Measurements from ENCODE around the gene COL27A1.

The COL27A1 gene

DNA sequence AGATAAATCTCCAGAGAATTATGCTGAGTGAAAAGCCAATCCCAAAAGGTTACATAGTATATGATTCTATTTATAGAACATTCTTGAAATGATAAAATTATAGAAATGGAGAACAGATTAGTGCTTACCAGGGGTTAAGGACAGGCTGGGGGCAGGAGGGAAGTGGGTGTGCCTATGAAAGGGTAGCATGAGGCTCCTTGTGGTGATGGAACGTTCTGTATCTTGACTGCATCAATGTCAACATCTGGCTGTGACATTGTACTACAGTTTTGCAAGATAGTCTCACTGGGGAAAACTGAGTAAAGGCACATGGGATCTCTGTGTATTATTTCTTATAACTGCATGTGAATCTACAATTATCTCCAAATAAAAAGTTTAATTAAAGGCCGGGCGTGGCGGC is 196.6 kb downstream of the COL27A1 start:
- TF ChIP-seq, protein P1, sequence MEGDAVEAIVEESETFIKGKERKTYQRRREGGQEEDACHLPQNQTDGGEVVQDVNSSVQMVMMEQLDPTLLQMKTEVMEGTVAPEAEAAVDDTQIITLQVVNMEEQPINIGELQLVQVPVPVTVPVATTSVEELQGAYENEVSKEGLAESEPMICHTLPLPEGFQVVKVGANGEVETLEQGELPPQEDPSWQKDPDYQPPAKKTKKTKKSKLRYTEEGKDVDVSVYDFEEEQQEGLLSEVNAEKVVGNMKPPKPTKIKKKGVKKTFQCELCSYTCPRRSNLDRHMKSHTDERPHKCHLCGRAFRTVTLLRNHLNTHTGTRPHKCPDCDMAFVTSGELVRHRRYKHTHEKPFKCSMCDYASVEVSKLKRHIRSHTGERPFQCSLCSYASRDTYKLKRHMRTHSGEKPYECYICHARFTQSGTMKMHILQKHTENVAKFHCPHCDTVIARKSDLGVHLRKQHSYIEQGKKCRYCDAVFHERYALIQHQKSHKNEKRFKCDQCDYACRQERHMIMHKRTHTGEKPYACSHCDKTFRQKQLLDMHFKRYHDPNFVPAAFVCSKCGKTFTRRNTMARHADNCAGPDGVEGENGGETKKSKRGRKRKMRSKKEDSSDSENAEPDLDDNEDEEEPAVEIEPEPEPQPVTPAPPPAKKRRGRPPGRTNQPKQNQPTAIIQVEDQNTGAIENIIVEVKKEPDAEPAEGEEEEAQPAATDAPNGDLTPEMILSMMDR (IDR thresholded peaks at IDR 0.05; ENCODE audit: borderline replicate concordance, control extremely low read depth, extremely low read depth, insufficient read depth, missing control alignments): no peak
- no peak for DNase-seq (ENCODE audit: low spot score)
- in situ Hi-C loops (cut with MboI; ENCODE audit: low sequenced_read_pairs, unreplicated experiment): no loop called here

DNA sequence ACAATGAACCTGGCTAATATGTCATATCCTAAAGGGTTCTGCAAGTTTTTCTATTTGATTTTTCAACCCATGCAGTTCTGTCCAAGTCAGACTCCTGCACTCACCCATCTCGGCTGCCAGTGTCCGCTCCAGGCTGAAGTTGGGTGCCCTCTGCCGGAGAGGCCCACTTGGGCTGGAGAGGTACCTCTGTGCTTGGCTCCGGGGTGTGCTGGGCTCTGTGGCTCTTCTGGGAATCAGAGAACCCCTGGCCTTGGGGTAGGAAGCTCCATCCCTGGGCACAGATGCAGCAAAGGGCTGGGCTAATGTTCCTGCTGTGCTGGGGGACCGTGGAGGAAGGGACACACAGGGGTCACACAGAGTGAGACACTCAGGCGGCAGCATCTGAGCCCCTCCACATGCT is 200.5 kb downstream of the COL27A1 start:
- no peak for DNase-seq (ENCODE audit: low spot score)
- in situ Hi-C loops (cut with MboI; ENCODE audit: low sequenced_read_pairs, unreplicated experiment): no loop called here
- TF ChIP-seq, protein P1 (IDR thresholded peaks at IDR 0.05; ENCODE audit: borderline replicate concordance, control extremely low read depth, extremely low read depth, insufficient read depth, missing control alignments): no peak

DNA sequence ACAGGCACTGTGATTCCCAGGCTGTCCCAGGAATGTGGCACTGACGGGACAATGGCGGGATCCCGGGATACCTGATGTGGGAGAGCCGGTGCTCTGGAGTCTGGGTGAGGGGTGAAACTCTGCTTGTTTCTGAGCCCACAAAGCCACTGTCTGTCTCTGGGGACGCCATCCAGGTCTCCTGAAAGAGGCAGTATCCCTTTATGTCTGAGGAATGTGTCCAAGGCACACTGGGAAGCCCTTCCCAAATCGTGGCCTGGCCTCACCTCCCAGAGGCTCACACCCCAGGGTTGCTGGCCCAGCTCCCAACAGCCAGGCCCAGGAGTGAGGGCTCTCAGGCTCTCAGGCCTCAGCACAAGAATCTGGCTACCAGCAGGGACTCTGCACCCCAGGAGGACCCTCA is 201.5 kb downstream of the COL27A1 start:
- in situ Hi-C loops (cut with MboI; ENCODE audit: low sequenced_read_pairs, unreplicated experiment): no loop called here
- TF ChIP-seq, protein P1 (IDR thresholded peaks at IDR 0.05; ENCODE audit: borderline replicate concordance, control extremely low read depth, extremely low read depth, insufficient read depth, missing control alignments): no peak
- DNase-seq (ENCODE audit: low spot score): no peak

DNA sequence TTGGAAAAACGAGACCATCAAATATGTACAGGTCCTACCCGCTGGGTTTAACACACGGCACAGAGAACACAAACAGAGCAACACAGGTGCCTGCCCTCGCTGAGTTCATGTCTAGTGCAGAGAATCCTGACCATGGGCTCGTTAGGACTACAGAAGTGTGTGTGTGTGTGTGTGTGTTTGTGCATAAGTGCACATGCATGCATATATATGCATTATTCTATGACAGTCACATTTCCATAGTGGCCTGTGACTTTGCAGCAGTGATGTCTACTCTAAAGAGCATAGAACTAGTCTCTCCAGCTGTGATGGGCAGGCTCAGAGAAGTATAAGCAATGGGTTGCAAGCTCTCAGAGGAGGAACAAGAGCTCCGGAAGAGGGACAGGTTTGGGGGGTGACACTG is 202.0 kb downstream of the COL27A1 start:
- no peak for DNase-seq (ENCODE audit: low spot score)
- in situ Hi-C loops (cut with MboI; ENCODE audit: low sequenced_read_pairs, unreplicated experiment): no loop called here
- TF ChIP-seq, protein P1 (IDR thresholded peaks at IDR 0.05; ENCODE audit: borderline replicate concordance, control extremely low read depth, extremely low read depth, insufficient read depth, missing control alignments): no peak

DNA sequence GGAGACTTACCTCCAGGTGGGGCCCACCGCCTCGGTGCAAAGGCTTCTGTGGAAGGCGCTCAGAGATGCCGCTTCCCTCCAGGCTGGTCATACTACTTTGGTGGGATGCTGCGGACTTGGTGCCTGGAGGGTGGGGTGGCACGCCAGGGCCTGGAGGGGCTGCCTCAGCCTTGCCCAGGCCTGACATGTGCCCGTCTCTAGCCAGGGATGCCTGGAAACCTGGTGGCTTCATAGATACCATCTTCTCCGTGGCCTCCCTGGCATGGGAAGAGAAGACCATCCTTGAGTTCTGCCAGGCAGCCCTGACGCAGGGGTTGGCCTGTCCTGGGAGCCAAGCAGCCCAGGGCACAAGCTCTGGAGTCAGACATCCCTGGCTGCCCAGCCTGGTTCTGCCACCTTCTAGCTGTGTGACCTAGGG is 202.6 kb downstream of the COL27A1 start:
- in situ Hi-C loops (cut with MboI; ENCODE audit: low sequenced_read_pairs, unreplicated experiment): no loop called here
- no peak for DNase-seq (ENCODE audit: low spot score)
- TF ChIP-seq, protein P1 (IDR thresholded peaks at IDR 0.05; ENCODE audit: borderline replicate concordance, control extremely low read depth, extremely low read depth, insufficient read depth, missing control alignments): no peak

DNA sequence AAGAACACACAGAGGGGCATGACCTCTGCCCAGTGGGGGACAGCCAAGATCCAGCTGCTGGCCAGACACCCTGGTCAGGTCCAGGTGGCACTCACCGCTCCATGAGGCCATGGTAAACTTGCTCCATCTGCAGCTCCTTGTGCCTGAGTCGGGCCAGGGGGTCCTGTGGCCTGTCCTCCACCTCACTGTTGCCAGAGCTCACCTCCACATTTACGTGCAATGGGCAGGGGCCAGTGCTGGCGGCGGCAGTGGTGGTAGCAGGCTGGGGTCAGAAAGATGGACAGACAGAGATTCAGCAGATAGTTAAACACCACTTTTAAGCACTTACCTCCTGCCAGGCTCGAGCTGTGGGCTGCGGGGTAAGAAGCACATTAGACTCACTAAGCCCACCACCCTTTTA is 204.5 kb downstream of the COL27A1 start:
- in situ Hi-C loops (cut with MboI; ENCODE audit: low sequenced_read_pairs, unreplicated experiment): no loop called here
- TF ChIP-seq, protein P1 (IDR thresholded peaks at IDR 0.05; ENCODE audit: borderline replicate concordance, control extremely low read depth, extremely low read depth, insufficient read depth, missing control alignments): no peak
- DNase-seq (ENCODE audit: low spot score): no peak

DNA sequence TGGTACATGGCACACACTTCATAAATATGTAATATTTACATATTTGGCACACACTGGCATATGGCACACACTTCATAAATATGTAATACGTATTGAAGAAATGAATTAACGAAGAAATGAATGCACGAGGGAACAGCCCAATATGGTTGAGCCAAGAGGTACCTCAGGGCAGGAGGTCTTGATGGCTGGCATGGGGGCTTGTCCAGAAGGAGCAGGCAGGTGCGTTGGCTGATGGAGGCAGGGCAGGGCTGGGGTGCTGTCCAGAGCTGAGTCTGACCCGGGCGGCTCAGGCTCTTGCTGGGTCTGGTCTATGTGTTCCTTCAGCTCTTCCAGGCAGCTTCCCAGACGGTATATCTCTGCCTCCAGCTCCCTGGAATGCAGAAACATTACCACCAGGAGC is 206.2 kb downstream of the COL27A1 start:
- in situ Hi-C loops (cut with MboI; ENCODE audit: low sequenced_read_pairs, unreplicated experiment): no loop called here
- DNase-seq (ENCODE audit: low spot score): no peak
- TF ChIP-seq, protein P1 (IDR thresholded peaks at IDR 0.05; ENCODE audit: borderline replicate concordance, control extremely low read depth, extremely low read depth, insufficient read depth, missing control alignments): no peak
